K562 (cell line): Measurements from ENCODE around the gene ERVK3-1. TPM values are rescaled to one million over a fixed set of nuclear protein-coding genes. Genes with fewer than 3 reads are reported as not detected.

Source experiments
- BRD9 ChIP-seq: fragments of 450-650 bp; IDR thresholded peaks from 2 replicates; pipeline ENCODE4 v1.6.1; 2018; ENCODE audit warnings: low read depth; ENCODE audit not compliant: partially characterized antibody
- DMBX1 ChIP-seq: fragments of 250-450 bp; sonication (Bioruptor Pico); IDR thresholded peaks from 2 replicates; pipeline ENCODE4 v1.8.0; 2022; ENCODE audit warnings: inconsistent platforms, mild to moderate bottlenecking, moderate library complexity, borderline replicate concordance
- EP300 ChIP-seq: IDR thresholded peaks from 2 replicates; pipeline ENCODE4 v1.6.1; 2012; ENCODE audit warnings: low read length, improper control_type of control experiment
- EP400 ChIP-seq: fragments of 450-650 bp; IDR thresholded peaks from 2 replicates; pipeline ENCODE4 v1.6.1; 2017; ENCODE audit warnings: antibody characterized with exemption, mild to moderate bottlenecking, moderate library complexity
- FOXJ2 ChIP-seq: fragments of 200-800 bp; sonication (Bioruptor generic); IDR thresholded peaks from 2 replicates; pipeline ENCODE4 v1.6.1; 2016; ENCODE audit warnings: missing genetic modification characterization, missing compliant biosample characterization
- FOXP1 ChIP-seq: sonication (generic); formaldehyde crosslinking; IDR thresholded peaks from 2 replicates; pipeline ENCODE4 v1.8.0; 2022; ENCODE audit warnings: mild to moderate bottlenecking, missing genetic modification reagents
- HMBOX1 ChIP-seq: sonication (generic); IDR thresholded peaks from 2 replicates; pipeline ENCODE4 v1.6.1; 2016
- ILK ChIP-seq: fragments of 450-650 bp; IDR thresholded peaks from 2 replicates; pipeline ENCODE4 v1.6.1; 2016; ENCODE audit warnings: missing genetic modification characterization, low read depth, mild to moderate bottlenecking, missing compliant biosample characterization, moderate library complexity, borderline replicate concordance
- JUN ChIP-seq, 2 experiments: sonication (generic) in 1 of 2; formaldehyde crosslinking in 1 of 2; IDR thresholded peaks; 2 replicates each; pipeline versions ENCODE4 v1.6.1 to v1.8.0; 2012 to 2022; ENCODE audit warnings: borderline replicate concordance in 2 of 2, mild to moderate bottlenecking in 2 of 2, improper control_type of control experiment in 1 of 2, low read depth in 1 of 2, low read length in 1 of 2, missing genetic modification reagents in 1 of 2
- KDM4B ChIP-seq, 2 experiments: fragments of 450-650 bp in 1 of 2; sonication (generic) in 1 of 2; IDR thresholded peaks; 2 replicates each; pipeline ENCODE4 v1.6.1; 2016 to 2017; ENCODE audit warnings: borderline replicate concordance in 2 of 2, antibody characterized with exemption in 1 of 2, low read depth in 1 of 2, mild to moderate bottlenecking in 1 of 2
- NUFIP1 ChIP-seq: fragments of 450-650 bp; IDR thresholded peaks from 2 replicates; pipeline ENCODE4 v1.6.1; 2018; ENCODE audit not compliant: partially characterized antibody
- SMAD2 ChIP-seq: fragments of 150-350 bp; IDR thresholded peaks from 2 replicates; pipeline ENCODE4 v1.6.1; 2014; ENCODE audit warnings: low read depth, mild to moderate bottlenecking, low read length
- TAF15 ChIP-seq: fragments of 200-400 bp; formaldehyde crosslinking; IDR thresholded peaks from 2 replicates; pipeline ENCODE4 v1.6.1; 2017; ENCODE audit warnings: mild to moderate bottlenecking, low read depth, low read length, moderate library complexity
- TEAD1 ChIP-seq, 2 experiments: fragments of 450-650 bp in 1 of 2; sonication (generic) in 1 of 2; formaldehyde crosslinking; IDR thresholded peaks; 2 replicates each; pipeline versions ENCODE4 v1.4.0 to v1.8.0; 2020 to 2022; ENCODE audit warnings: mild to moderate bottlenecking in 2 of 2, missing genetic modification reagents in 1 of 2
- TEAD2 ChIP-seq: fragments of 450-650 bp; IDR thresholded peaks from 2 replicates; pipeline ENCODE4 v1.6.1; 2016; ENCODE audit warnings: missing genetic modification characterization, control low read depth, missing compliant biosample characterization
- ZNF280B ChIP-seq: fragments of 250-450 bp; sonication (Bioruptor Pico); IDR thresholded peaks from 2 replicates; pipeline ENCODE4 v1.5.1; 2021; ENCODE audit warnings: mild to moderate bottlenecking
- ZNF311 ChIP-seq: fragments of 250-450 bp; sonication (Bioruptor Pico); IDR thresholded peaks from 2 replicates; pipeline ENCODE4 v1.4.0; 2020; ENCODE audit warnings: mild to moderate bottlenecking, moderate library complexity
- ZNF384 ChIP-seq: IDR thresholded peaks from 2 replicates; pipeline ENCODE4 v1.6.1; 2012; ENCODE audit warnings: low read depth, low read length, improper control_type of control experiment
- ZNF445 ChIP-seq: fragments of 250-450 bp; sonication (Bioruptor Pico); IDR thresholded peaks from 2 replicates; pipeline ENCODE4 v1.4.0; 2020; ENCODE audit warnings: low read depth, mild to moderate bottlenecking, moderate library complexity
- polyA plus RNA-seq, 8 experiments: library from polyadenylated mRNA; depleted of rRNA in 4 of 8; stranded (reverse) in 5 of 8; unstranded in 3 of 8; fragments of >200 nt; fragmentation: Nextera tagmentation in 2 of 8; fragmentation: Illumina TruSeq in 1 of 8; extraction: Ambion mirVana in 2 of 8; extraction: Trizol in 1 of 8; gene quantifications; 2 replicates each; pipeline versions ENCODE4 v1.2.1 to v1.2.3, GENCODE V29; 2011 to 2014; ENCODE audit warnings: inconsistent platforms in 1 of 8, missing spikeins in 1 of 8
- total RNA-seq, 7 experiments: library from RNA; depleted of rRNA in 6 of 7; stranded (reverse); fragments of >200 nt in 6 of 7; fragmentation: Illumina TruSeq in 2 of 7; extraction: Trizol in 2 of 7; gene quantifications; 2 replicates each; pipeline versions ENCODE4 v1.2.1 to v1.2.3, GENCODE V29; 2011 to 2021; ENCODE audit warnings: low replicate concordance in 1 of 7
- TF ChIP-seq, protein P1 (sequence below): fragments of 250-450 bp; sonication (Bioruptor Pico); IDR thresholded peaks from 2 replicates; pipeline ENCODE4 v1.4.0; 2020; ENCODE audit warnings: borderline replicate concordance
- TF ChIP-seq, protein P2 (sequence below): fragments of 250-450 bp; sonication (Bioruptor Pico); IDR thresholded peaks from 2 replicates; pipeline ENCODE4 v1.9.0; 2021; ENCODE audit warnings: mild to moderate bottlenecking, inconsistent platforms

ERVK3-1 gene
- total and polyA plus RNA-seq, 9 of the 15 experiments (the other 6 are each of a cell fraction or from before 2014, with no cell fraction given): 87.6 to 299 (median 119) TPM

DNA sequence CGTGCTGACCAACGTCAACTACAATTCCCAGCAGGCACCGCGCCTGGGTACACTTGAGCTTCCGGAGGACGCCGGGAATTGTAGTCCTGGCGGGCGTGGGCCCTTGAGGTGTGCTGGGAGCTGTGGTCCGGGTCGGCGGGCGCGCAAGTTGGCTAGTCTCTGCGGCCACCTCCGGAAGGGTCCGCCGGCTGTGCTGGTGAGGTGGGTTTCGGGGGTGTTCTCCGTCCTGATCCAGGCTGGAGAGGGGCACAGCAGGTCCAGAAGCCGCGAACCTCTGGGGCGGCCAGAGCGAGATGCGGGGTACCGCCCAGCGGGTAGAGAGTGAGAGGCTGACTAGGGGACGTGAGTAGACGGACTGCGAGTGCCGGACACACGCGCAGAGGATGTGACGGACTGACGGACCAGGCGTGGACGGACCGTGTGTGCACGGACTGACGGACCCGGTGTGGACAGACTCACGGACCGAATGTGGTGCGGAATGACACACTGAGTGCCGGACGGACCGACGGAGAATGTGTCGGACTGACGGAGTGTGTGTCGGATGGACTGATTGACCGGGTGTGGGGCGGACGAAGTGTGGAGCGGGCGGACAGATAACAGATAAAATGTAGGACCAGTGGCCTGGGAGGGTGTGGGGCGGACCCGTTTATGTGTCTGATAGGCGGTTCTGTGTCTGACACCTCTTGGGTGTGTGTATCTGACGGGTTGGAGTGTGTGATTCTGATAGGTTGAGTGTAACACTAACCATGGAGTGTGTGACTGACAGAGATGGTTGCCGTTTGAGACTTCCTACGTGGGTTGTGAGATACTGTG lies 21.9 kb downstream of the ERVK3-1 start, which contains the start of gene ZSCAN22 (continued):
- TF ChIP-seq TAF15: no peak
- TF ChIP-seq, protein P1, sequence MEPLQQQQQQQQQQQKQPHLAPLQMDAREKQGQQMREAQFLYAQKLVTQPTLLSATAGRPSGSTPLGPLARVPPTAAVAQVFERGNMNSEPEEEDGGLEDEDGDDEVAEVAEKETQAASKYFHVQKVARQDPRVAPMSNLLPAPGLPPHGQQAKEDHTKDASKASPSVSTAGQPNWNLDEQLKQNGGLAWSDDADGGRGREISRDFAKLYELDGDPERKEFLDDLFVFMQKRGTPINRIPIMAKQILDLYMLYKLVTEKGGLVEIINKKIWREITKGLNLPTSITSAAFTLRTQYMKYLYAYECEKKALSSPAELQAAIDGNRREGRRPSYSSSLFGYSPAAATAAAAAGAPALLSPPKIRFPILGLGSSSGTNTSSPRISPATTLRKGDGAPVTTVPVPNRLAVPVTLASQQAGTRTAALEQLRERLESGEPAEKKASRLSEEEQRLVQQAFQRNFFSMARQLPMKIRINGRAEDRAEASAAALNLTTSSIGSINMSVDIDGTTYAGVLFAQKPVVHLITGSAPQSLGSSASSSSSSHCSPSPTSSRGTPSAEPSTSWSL: no peak
- TF ChIP-seq ZNF280B: no peak
- peak; percentile 92 for TF ChIP-seq EP400
- no peak; the same call in 1 of the 2 replicates for TF ChIP-seq DMBX1
- TF ChIP-seq EP300: peak; percentile 41
- TF ChIP-seq SMAD2: no peak
- TF ChIP-seq, protein P2, sequence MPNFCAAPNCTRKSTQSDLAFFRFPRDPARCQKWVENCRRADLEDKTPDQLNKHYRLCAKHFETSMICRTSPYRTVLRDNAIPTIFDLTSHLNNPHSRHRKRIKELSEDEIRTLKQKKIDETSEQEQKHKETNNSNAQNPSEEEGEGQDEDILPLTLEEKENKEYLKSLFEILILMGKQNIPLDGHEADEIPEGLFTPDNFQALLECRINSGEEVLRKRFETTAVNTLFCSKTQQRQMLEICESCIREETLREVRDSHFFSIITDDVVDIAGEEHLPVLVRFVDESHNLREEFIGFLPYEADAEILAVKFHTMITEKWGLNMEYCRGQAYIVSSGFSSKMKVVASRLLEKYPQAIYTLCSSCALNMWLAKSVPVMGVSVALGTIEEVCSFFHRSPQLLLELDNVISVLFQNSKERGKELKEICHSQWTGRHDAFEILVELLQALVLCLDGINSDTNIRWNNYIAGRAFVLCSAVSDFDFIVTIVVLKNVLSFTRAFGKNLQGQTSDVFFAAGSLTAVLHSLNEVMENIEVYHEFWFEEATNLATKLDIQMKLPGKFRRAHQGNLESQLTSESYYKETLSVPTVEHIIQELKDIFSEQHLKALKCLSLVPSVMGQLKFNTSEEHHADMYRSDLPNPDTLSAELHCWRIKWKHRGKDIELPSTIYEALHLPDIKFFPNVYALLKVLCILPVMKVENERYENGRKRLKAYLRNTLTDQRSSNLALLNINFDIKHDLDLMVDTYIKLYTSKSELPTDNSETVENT (CRISPR knock-in tag): no peak
- TF ChIP-seq ZNF384: no peak
- no peak for TF ChIP-seq ILK
- TF ChIP-seq KDM4B (IDR thresholded peaks at IDR 0.05; ENCODE audit: borderline replicate concordance in 2 of 2, low read depth in 1 of 2): peak in 1 of 2 experiments; percentile 93; a peak in 2 of 4 replicates
- peak; percentile 79; the same call in 1 of the 2 replicates for TF ChIP-seq HMBOX1
- peak; percentile 70; the same call in 1 of the 2 replicates for TF ChIP-seq FOXP1 (CRISPR knock-in tag)
- TF ChIP-seq JUN (IDR thresholded peaks at IDR 0.05; ENCODE audit: borderline replicate concordance, low read depth, low read length): peak; percentile 36; the same call in 1 of the 2 replicates
- TF ChIP-seq JUN (CRISPR knock-in tag; IDR thresholded peaks at IDR 0.05; ENCODE audit: borderline replicate concordance): peak; percentile 83; the same call in 1 of the 2 replicates
- no peak for TF ChIP-seq ZNF445 (CRISPR knock-in tag)
- peak; percentile 91 for TF ChIP-seq FOXJ2
- TF ChIP-seq BRD9: no peak
- TF ChIP-seq TEAD2 (tag): no peak
- no peak for TF ChIP-seq ZNF311
- TF ChIP-seq NUFIP1: no peak
- peak in 1 of 2 experiments; percentile 84; a peak in 1 of 4 replicates for TF ChIP-seq TEAD1 (CRISPR knock-in tag; IDR thresholded peaks at IDR 0.05)
